K562 (cell line): ENCODE data around the gene ANKRD44. TPM values are rescaled to one million over a fixed set of nuclear protein-coding genes. Genes with fewer than 3 reads are reported as not detected.

Experiments used
- ATAC-seq: fragments of 200-7000 bp; cut with Tn5 transposase; 3 replicates; pipeline ENCODE4 v1.9.1; 2020; ENCODE audit warnings: moderate library complexity
- BruUV-seq: library from RNA; stranded (reverse); fragments of 400-500 nt; replicated peaks from 2 replicates; lab custom pipeline; 2021; lab: Mats Ljungman, UMichigan
- CTCF ChIA-PET: fragments of 300-600 bp; formaldehyde crosslinking; extraction: SDS; loops from one replicate; lab custom pipeline; 2021; ENCODE audit warnings: low intra/inter-chr PET ratio; lab: Yijun Ruan, JAX
- POLR2A ChIA-PET: fragments of 300-600, 350-650 bp; sonication (Branson Sonifier 250); formaldehyde crosslinking; extraction: SDS; loops from one replicate; lab custom pipeline; 2021; ENCODE audit warnings: antibody characterized with exemption, inconsistent platforms; lab: Yijun Ruan, JAX
- DNase-seq, 4 experiments: peaks; one replicate each; pipeline versions ENCODE4 v3.0.0 to v3.0.0-alpha.2; 2011 to 2018; ENCODE audit warnings: low spot score in 3 of 4, mixed read lengths in 3 of 4; ENCODE audit errors: extremely low read depth in 1 of 4
- FAIRE-seq: peaks from 2 replicates; lab custom pipeline; 2011; peaks lifted over from hg19 to GRCh38; lab: Jason Lieb, UNC
- H2AFZ ChIP-seq: 2 replicates; pipeline ENCODE4 v1.6.0; 2011; ENCODE audit warnings: low read depth, low read length, control low read depth, inconsistent platforms
- H3K27ac ChIP-seq: fragments of 200-600 bp; 3 replicates; pipeline ENCODE4 v1.8.0; 2011; ENCODE audit warnings: low read depth, mild to moderate bottlenecking, control low read depth, inconsistent platforms, low read length, moderate library complexity, mixed read lengths; ENCODE audit errors: extremely low read depth
- H3K27me3 ChIP-seq, 2 experiments: fragments of 300-600 bp in 1 of 2; 2 replicates in 1 of 2; 3 replicates in 1 of 2; pipeline versions ENCODE4 v1.6.0 to v1.8.0; 2011; ENCODE audit warnings: inconsistent platforms in 2 of 2, low read length in 2 of 2, mild to moderate bottlenecking in 1 of 2, mixed read lengths in 1 of 2, moderate library complexity in 1 of 2; ENCODE audit not compliant: control insufficient read depth in 2 of 2, insufficient read depth in 2 of 2
- H3K36me3 ChIP-seq: fragments of 300-600 bp; 3 replicates; pipeline ENCODE4 v1.8.0; 2011; ENCODE audit warnings: mild to moderate bottlenecking, low read length, inconsistent platforms; ENCODE audit not compliant: control insufficient read depth, insufficient read depth
- H3K4me1 ChIP-seq, 2 experiments: fragments of 200-600 bp in 1 of 2; replicated peaks in 1 of 2; 2 replicates in 1 of 2; 3 replicates in 1 of 2; pipeline versions ENCODE4 v1.5.1 to v1.8.0; 2011; ENCODE audit warnings: inconsistent platforms in 2 of 2, low read length in 2 of 2, mild to moderate bottlenecking in 1 of 2, mixed read lengths in 1 of 2, moderate library complexity in 1 of 2; ENCODE audit not compliant: control insufficient read depth in 2 of 2, insufficient read depth in 2 of 2
- H3K4me2 ChIP-seq: 2 replicates; pipeline ENCODE4 v1.6.1; 2011; ENCODE audit warnings: low read length, control low read depth, inconsistent platforms, mixed read lengths; ENCODE audit not compliant: insufficient read depth
- H3K4me3 ChIP-seq: fragments of 200-600 bp; sonication (generic), shearing (Covaris generic); 2 replicates; pipeline ENCODE4 v1.5.1; 2016; ENCODE audit warnings: control low read depth, inconsistent platforms
- H3K79me2 ChIP-seq: fragments of 200-600 bp; 3 replicates; pipeline ENCODE4 v1.8.0; 2011; ENCODE audit warnings: low read length, inconsistent platforms; ENCODE audit not compliant: control insufficient read depth, insufficient read depth
- H3K9ac ChIP-seq, 2 experiments: 2 replicates each; pipeline versions ENCODE4 v1.6.0 to v1.6.1; 2011; ENCODE audit warnings: low read depth in 2 of 2, low read length in 2 of 2, control low read depth in 1 of 2, inconsistent platforms in 1 of 2, mild to moderate bottlenecking in 1 of 2, mixed read lengths in 1 of 2; ENCODE audit not compliant: insufficient read depth in 1 of 2
- H3K9me1 ChIP-seq: one replicate; pipeline ENCODE4 v1.6.0; 2011; ENCODE audit warnings: inconsistent platforms, mild to moderate bottlenecking, low read length, moderate library complexity; ENCODE audit not compliant: control insufficient read depth, insufficient read depth
- H3K9me3 ChIP-seq: replicated peaks from 2 replicates; pipeline ENCODE4 v1.5.1; 2011; ENCODE audit warnings: low read depth, low read length, inconsistent platforms; ENCODE audit not compliant: control insufficient read depth, insufficient read depth
- H4K20me1 ChIP-seq: replicated peaks from 2 replicates; pipeline ENCODE4 v1.6.1; 2011; ENCODE audit warnings: low read length, inconsistent platforms, mixed read lengths; ENCODE audit not compliant: control insufficient read depth, insufficient read depth
- ILK ChIP-seq: fragments of 450-650 bp; IDR thresholded peaks from 2 replicates; pipeline ENCODE4 v1.6.1; 2016; ENCODE audit warnings: missing genetic modification characterization, low read depth, mild to moderate bottlenecking, missing compliant biosample characterization, moderate library complexity, borderline replicate concordance
- LEF1 ChIP-seq: fragments of 450-650 bp; IDR thresholded peaks from 2 replicates; pipeline ENCODE4 v1.6.1; 2016; ENCODE audit warnings: mild to moderate bottlenecking
- MAFK ChIP-seq: IDR thresholded peaks from 2 replicates; pipeline ENCODE4 v1.6.1; 2011; ENCODE audit warnings: low read length, improper control_type of control experiment
- STAT5B ChIP-seq: fragments of 250-450 bp; sonication (Bioruptor Pico); IDR thresholded peaks from 2 replicates; pipeline ENCODE4 v1.8.0; 2021; ENCODE audit warnings: mild to moderate bottlenecking, inconsistent platforms
- ZFP30 ChIP-seq: fragments of 250-450 bp; sonication (Bioruptor Pico); IDR thresholded peaks from 2 replicates; pipeline ENCODE4 v1.8.0; 2022; ENCODE audit warnings: moderate library complexity, mild to moderate bottlenecking, inconsistent platforms, borderline replicate concordance
- ZNF445 ChIP-seq: fragments of 250-450 bp; sonication (Bioruptor Pico); IDR thresholded peaks from 2 replicates; pipeline ENCODE4 v1.4.0; 2020; ENCODE audit warnings: low read depth, mild to moderate bottlenecking, moderate library complexity
- WGBS: fragments of 100-300 bp; shearing (Covaris generic); methylation state at CpG from one replicate; pipeline ENCODE4 v1.1.6; 2016; ENCODE audit warnings: low coverage, mixed read lengths; ENCODE audit not compliant: insufficient coverage; ENCODE audit errors: missing lambda C conversion rate; 5-methylcytosine and 5-hydroxymethylcytosine counted together
- in situ Hi-C: fragments of 300-500 bp; cut with MboI; formaldehyde crosslinking; loops from 4 replicates; pipeline ENCODE4 v1.15.0; 2018; ENCODE audit warnings: inconsistent platforms, mixed read lengths
- intact Hi-C: fragments of 100-400 bp; cut with micrococcal nuclease; formaldehyde crosslinking; loops from 2 replicates; pipeline ENCODE4 v1.14.2; 2022
- polyA plus RNA-seq, 8 experiments: library from polyadenylated mRNA; depleted of rRNA in 4 of 8; stranded (reverse) in 5 of 8; unstranded in 3 of 8; fragments of >200 nt; fragmentation: Nextera tagmentation in 2 of 8; fragmentation: Illumina TruSeq in 1 of 8; extraction: Ambion mirVana in 2 of 8; extraction: Trizol in 1 of 8; gene quantifications; 2 replicates each; pipeline versions ENCODE4 v1.2.1 to v1.2.3, GENCODE V29; 2011 to 2014; ENCODE audit warnings: inconsistent platforms in 1 of 8, missing spikeins in 1 of 8
- total RNA-seq, 7 experiments: library from RNA; depleted of rRNA in 6 of 7; stranded (reverse); fragments of >200 nt in 6 of 7; fragmentation: Illumina TruSeq in 2 of 7; extraction: Trizol in 2 of 7; gene quantifications; 2 replicates each; pipeline versions ENCODE4 v1.2.1 to v1.2.3, GENCODE V29; 2011 to 2021; ENCODE audit warnings: low replicate concordance in 1 of 7
- TF ChIP-seq, protein P1 (sequence below): IDR thresholded peaks from 2 replicates; pipeline ENCODE4 v1.6.1; 2011; ENCODE audit warnings: borderline replicate concordance, low read depth, mild to moderate bottlenecking, moderate library complexity, low read length; ENCODE audit not compliant: insufficient read depth, poor library complexity, severe bottlenecking
- TF ChIP-seq, protein P2 (sequence below), 3 experiments: fragments of 200-800 bp in 1 of 3; fragments of 250-450 bp in 1 of 3; fragments of 450-650 bp in 1 of 3; sonication (Bioruptor Pico) in 1 of 3; sonication (Bioruptor generic) in 1 of 3; formaldehyde crosslinking in 1 of 3; IDR thresholded peaks; 2 replicates each; pipeline versions ENCODE4 v1.6.1 to v1.8.0; 2016 to 2022; ENCODE audit warnings: mild to moderate bottlenecking in 2 of 3, missing genetic modification characterization in 2 of 3, missing compliant biosample characterization in 1 of 3, moderate library complexity in 1 of 3

Gene ANKRD44
- total and polyA plus RNA-seq, 9 of the 15 experiments (the other 6 are each of a cell fraction or from before 2014, with no cell fraction given): 0.03 to 0.64 (median 0.07) TPM; not detected in 3

DNA sequence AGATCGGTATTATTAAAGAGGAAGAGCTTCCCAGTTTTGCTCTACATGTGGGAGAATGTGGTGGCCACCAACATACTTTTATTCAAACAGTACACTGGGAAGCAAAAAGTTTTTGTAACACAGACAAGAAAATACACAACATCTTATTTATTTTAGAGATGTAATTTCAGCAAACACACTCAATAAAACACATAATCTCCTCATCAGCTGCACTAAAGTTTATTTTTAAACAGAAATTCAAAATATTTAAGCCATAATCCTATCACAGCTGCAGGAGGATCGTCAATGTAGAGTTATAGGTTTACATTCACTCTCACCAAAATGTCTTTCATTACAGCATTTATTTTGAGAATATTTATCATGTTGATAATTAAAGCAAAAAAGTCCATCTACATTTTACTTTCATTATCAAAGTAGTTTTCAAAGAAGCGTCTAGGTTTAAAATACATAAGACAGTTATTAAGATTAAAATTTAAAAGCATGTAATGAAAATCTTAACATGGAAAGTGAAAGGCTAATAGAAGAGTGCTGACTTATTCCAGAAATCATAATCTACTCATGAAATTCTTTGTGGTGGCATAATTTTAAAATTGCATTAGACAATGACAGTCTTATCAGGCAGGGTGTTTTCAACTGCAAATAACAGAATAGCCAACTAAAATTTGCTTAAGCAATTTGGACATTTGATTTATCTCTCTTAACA is 61.0 kb downstream of the ANKRD44 start:
- FAIRE-seq (no peak), DNase-seq (no peak), ATAC-seq (no peak)
- intact Hi-C loops (no loop called here), in situ Hi-C loops (no loop called here)
- H3K9me3 ChIP-seq: no peaks in the 10 kb centered on the region
- no peak overlapping the region for H2AFZ ChIP-seq
- H3K79me2 ChIP-seq: no peaks in the 10 kb centered on the region
- POLR2A ChIA-PET: interaction anchor here (0.5 to 1.1 kb wide), 2 partner anchors 9 to 64 kb away, joined by 3 read pairs; no protein-coding TSS in a partner anchor
- H3K4me2 ChIP-seq: no peak overlapping the region
- no peak overlapping the region for H3K9ac ChIP-seq
- H4K20me1 ChIP-seq: no peaks in the 10 kb centered on the region
- no peak overlapping the region for H3K27ac ChIP-seq
- H3K4me1 ChIP-seq: no peaks in the 10 kb centered on the region
- TF ChIP-seq, protein P1, sequence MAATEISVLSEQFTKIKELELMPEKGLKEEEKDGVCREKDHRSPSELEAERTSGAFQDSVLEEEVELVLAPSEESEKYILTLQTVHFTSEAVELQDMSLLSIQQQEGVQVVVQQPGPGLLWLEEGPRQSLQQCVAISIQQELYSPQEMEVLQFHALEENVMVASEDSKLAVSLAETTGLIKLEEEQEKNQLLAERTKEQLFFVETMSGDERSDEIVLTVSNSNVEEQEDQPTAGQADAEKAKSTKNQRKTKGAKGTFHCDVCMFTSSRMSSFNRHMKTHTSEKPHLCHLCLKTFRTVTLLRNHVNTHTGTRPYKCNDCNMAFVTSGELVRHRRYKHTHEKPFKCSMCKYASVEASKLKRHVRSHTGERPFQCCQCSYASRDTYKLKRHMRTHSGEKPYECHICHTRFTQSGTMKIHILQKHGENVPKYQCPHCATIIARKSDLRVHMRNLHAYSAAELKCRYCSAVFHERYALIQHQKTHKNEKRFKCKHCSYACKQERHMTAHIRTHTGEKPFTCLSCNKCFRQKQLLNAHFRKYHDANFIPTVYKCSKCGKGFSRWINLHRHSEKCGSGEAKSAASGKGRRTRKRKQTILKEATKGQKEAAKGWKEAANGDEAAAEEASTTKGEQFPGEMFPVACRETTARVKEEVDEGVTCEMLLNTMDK: no peak
- no peak overlapping the region for H3K4me3 ChIP-seq
- 0% methylated on average over 3 of the region's 3 CpGs for WGBS
- CTCF ChIA-PET: no interaction called here
- peaks cover 0 to 5% of the 10 kb centered on the region in 2 experiments; a peak in 1 of 5 replicates for H3K27me3 ChIP-seq
- no peaks in the 10 kb centered on the region for H3K36me3 ChIP-seq
- H3K9me1 ChIP-seq: no peaks in the 10 kb centered on the region
- no TSS peak for BruUV-seq

DNA sequence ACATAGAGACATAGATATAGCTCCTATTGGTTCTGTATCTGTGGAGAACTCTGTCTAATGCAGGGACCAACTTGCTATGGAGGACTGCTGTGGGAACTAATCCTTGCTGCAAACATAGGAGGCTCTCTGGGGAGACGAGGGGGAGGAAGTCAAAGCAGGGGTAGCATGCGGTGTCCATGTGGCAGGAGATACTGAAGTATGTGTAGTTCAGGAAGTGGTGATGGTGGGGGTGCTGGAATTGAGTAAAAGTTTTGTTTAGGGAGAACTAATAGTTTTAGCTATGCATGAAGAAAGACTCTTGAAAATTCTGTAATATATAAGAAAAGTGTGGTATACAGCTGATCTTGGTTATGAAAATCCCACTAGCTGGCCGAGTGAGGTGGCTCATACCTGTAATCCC is 62.0 kb downstream of the ANKRD44 start:
- Histone ChIP-seq H3K4me2 (no peak overlapping the region), H4K20me1 (no peaks in the 10 kb centered on the region), H3K9me1 (no peaks in the 10 kb centered on the region), H3K9ac (no peak overlapping the region), H3K36me3 (no peaks in the 10 kb centered on the region), H3K4me1 (no peaks in the 10 kb centered on the region), H3K9me3 (no peaks in the 10 kb centered on the region), H3K27me3 (peaks cover 0 to under 1% of the 10 kb centered on the region in 2 experiments; a peak in 1 of 5 replicates), H2AFZ (no peak overlapping the region), H3K4me3 (no peak overlapping the region), H3K79me2 (no peaks in the 10 kb centered on the region), H3K27ac (no peak overlapping the region)
- FAIRE-seq (no peak), DNase-seq (no peak), ATAC-seq (no peak)
- BruUV-seq: no TSS peak
- in situ Hi-C loops: no loop called here
- 0% methylated on average over 3 of the region's 3 CpGs for WGBS
- intact Hi-C loops: no loop called here
- ChIA-PET POLR2A (no interaction called here), CTCF (no interaction called here)
- TF ChIP-seq STAT5B: no peak
- TF ChIP-seq, protein P2, sequence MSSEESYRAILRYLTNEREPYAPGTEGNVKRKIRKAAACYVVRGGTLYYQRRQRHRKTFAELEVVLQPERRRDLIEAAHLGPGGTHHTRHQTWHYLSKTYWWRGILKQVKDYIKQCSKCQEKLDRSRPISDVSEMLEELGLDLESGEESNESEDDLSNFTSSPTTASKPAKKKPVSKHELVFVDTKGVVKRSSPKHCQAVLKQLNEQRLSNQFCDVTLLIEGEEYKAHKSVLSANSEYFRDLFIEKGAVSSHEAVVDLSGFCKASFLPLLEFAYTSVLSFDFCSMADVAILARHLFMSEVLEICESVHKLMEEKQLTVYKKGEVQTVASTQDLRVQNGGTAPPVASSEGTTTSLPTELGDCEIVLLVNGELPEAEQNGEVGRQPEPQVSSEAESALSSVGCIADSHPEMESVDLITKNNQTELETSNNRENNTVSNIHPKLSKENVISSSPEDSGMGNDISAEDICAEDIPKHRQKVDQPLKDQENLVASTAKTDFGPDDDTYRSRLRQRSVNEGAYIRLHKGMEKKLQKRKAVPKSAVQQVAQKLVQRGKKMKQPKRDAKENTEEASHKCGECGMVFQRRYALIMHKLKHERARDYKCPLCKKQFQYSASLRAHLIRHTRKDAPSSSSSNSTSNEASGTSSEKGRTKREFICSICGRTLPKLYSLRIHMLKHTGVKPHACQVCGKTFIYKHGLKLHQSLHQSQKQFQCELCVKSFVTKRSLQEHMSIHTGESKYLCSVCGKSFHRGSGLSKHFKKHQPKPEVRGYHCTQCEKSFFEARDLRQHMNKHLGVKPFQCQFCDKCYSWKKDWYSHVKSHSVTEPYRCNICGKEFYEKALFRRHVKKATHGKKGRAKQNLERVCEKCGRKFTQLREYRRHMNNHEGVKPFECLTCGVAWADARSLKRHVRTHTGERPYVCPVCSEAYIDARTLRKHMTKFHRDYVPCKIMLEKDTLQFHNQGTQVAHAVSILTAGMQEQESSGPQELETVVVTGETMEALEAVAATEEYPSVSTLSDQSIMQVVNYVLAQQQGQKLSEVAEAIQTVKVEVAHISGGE (CRISPR knock-in tag; IDR thresholded peaks at IDR 0.05): no peak
- no peak for TF ChIP-seq MAFK
- TF ChIP-seq ZFP30 (CRISPR knock-in tag): no peak
- no peak for TF ChIP-seq ZNF445 (CRISPR knock-in tag)
- no peak for TF ChIP-seq LEF1
- TF ChIP-seq ILK (tag): no peak
